Kidney (tissue), 14 donors: ENCODE measurements around the gene RNF213. TPM values are rescaled to one million over a fixed set of nuclear protein-coding genes. Genes with fewer than 3 reads are reported as not detected.
A peak's percentile ranks its signal among the peaks of the same experiment; 100 is the strongest.

Source experiments
- DNase-seq, 5 donors: peaks; one replicate each; pipeline ENCODE4 v3.0.0-alpha.2; 2013 to 2020
- FAIRE-seq: peaks from 2 replicates; lab custom pipeline; 2012; peaks lifted over from hg19 to GRCh38; lab: Jason Lieb, UNC
- H3K27ac ChIP-seq, 2 donors: one replicate each; pipeline ENCODE4 v1.7.0; 2013; ENCODE audit warnings: low read depth in 2 of 2, low read length in 2 of 2, inconsistent platforms in 1 of 2
- H3K27me3 ChIP-seq: one replicate; pipeline ENCODE4 v1.7.1; 2013; ENCODE audit warnings: low read length, inconsistent platforms; ENCODE audit not compliant: control insufficient read depth, insufficient read depth
- H3K36me3 ChIP-seq, 3 donors: one replicate each; pipeline versions ENCODE4 v1.7.0 to v1.7.1; 2013; ENCODE audit warnings: low read length in 3 of 3, control low read depth in 1 of 3, inconsistent platforms in 1 of 3; ENCODE audit not compliant: insufficient read depth in 3 of 3, control insufficient read depth in 2 of 3
- H3K4me1 ChIP-seq, 3 donors: one replicate each; pipeline versions ENCODE4 v1.7.0 to v1.7.1; 2013; ENCODE audit warnings: low read length in 3 of 3, inconsistent platforms in 1 of 3, low read depth in 1 of 3; ENCODE audit not compliant: control insufficient read depth in 2 of 3, insufficient read depth in 2 of 3
- H3K4me3 ChIP-seq, 3 donors: one replicate each; pipeline versions ENCODE4 v1.7.0 to v1.8.1; 2013; ENCODE audit warnings: low read length in 3 of 3, control low read depth in 1 of 3, inconsistent platforms in 1 of 3
- H3K9ac ChIP-seq, 3 donors: one replicate each; pipeline versions ENCODE4 v1.7.0 to v1.7.1; 2013; ENCODE audit warnings: low read length in 3 of 3, control low read depth in 1 of 3, inconsistent platforms in 1 of 3
- H3K9me3 ChIP-seq, 3 donors: one replicate each; pipeline versions ENCODE4 v1.7.0 to v1.7.1; 2013; ENCODE audit warnings: low read length in 3 of 3, control low read depth in 1 of 3, inconsistent platforms in 1 of 3; ENCODE audit not compliant: control insufficient read depth in 2 of 3, insufficient read depth in 1 of 3
- CTCF ChIP-seq: IDR thresholded peaks from 3 replicates; pipeline ENCODE4 v1.5.1; 2012; ENCODE audit warnings: mild to moderate bottlenecking, moderate library complexity, borderline replicate concordance; ENCODE audit not compliant: insufficient read depth; ENCODE audit errors: extremely low read depth
- intact Hi-C: fragments of 100-400 bp; cut with DNase I; formaldehyde crosslinking; loops from one replicate; pipeline ENCODE4 v1.11.1; 2022
- polyA plus RNA-seq: library from polyadenylated mRNA; stranded (reverse); fragments of 350-450 nt; fragmentation: Illumina TruSeq; extraction: RNeasy Lipid Tissue Mini Kit (QIAGEN cat#74804); gene quantifications from one replicate; pipeline ENCODE4 v1.2.3, GENCODE V29; 2014; ENCODE audit warnings: low read depth, low replicate concordance; ENCODE audit not compliant: insufficient read depth
- total RNA-seq: library from RNA; stranded (reverse); fragmentation: NEBNext Ultra II Directional; extraction: Animal tissue kit (Norgen Biotek cat#: 25700); gene quantifications from one replicate; pipeline ENCODE4 v1.2.1, GENCODE V29; 2021
- donor health status: control.
- donor health status: control.
- donor health status: control.
- donor health status: control.
- donor health status: control.
- donor health status: DM: yes; HTN: yes; CAD: no.
- donor health status: Normal renal cell carcinoma (clear cell type).

Gene RNF213
- total and polyA plus RNA-seq, 2 donors from 2014 or later = 43.4 to 276 TPM

- H3K27ac ChIP-seq = no peak overlapping the region
- intact Hi-C loops = no loop called here
These were observed 128.7 kb downstream of the RNF213 start for GRCh38 chr17:80389011-80389995.

GRCh38 chr17:80393241-80393890 is 132.7 kb downstream of the RNF213 start:
- Histone ChIP-seq H3K4me3 (no peak overlapping the region), H3K36me3 (peaks cover 0 to 32% (median 32%) of the 10 kb centered on the region in 3 donors), H3K4me1 (peaks cover 0 to 17% (median 12%) of the 10 kb centered on the region in 3 donors), H3K27me3 (no peaks in the 10 kb centered on the region), H3K9me3 (no peaks in the 10 kb centered on the region), H3K9ac (no peak overlapping the region), H3K27ac (no peak overlapping the region)
- FAIRE-seq (no peak), DNase-seq (no peak)
- TF ChIP-seq CTCF = no peak
- intact Hi-C loops = no loop called here

More at GRCh38 chr17:80389011-80389995, 128.7 kb downstream of the RNF213 start:
- TF ChIP-seq CTCF = no peak
- peaks cover 0 to 5% (median 4%) of the 10 kb centered on the region in 3 donors for H3K4me1 ChIP-seq
- no peaks in the 10 kb centered on the region for H3K9me3 ChIP-seq
- no peak overlapping the region for H3K9ac ChIP-seq
- H3K4me3 ChIP-seq = no peak overlapping the region
- H3K36me3 ChIP-seq = peaks cover 0 to 66% (median 59%) of the 10 kb centered on the region in 3 donors
- FAIRE-seq = no peak
- no peaks in the 10 kb centered on the region for H3K27me3 ChIP-seq
- peak in 4 of 5 donors; percentile 18 to 65 (median 51) for DNase-seq

- DNase-seq (no peak), FAIRE-seq (no peak)
- Histone ChIP-seq H3K9me3 (no peaks in the 10 kb centered on the region), H3K27ac (no peak overlapping the region), H3K9ac (no peak overlapping the region), H3K27me3 (no peaks in the 10 kb centered on the region), H3K4me1 (peaks cover 0 to 17% (median 12%) of the 10 kb centered on the region in 3 donors), H3K36me3 (peaks cover 0 to 26% (median 26%) of the 10 kb centered on the region in 3 donors), H3K4me3 (no peak overlapping the region)
- intact Hi-C loops = no loop called here
- TF ChIP-seq CTCF = no peak
These were observed 133.3 kb downstream of the RNF213 start for GRCh38 chr17:80393961-80394360.
